Fibroblast of pulmonary artery (primary cell): ENCODE measurements around the gene UGT1A8.
"Not testable (repeated sequence)": the region's sequence is repeated elsewhere in the genome, so short reads cannot be mapped to it uniquely, and the experiment has no call there.

Source experiments
- DNase-seq: peaks from one replicate; pipeline ENCODE4 v3.0.0-alpha.2; 2010; ENCODE audit warnings: low read depth
- H3K4me3 ChIP-seq: replicated peaks from 2 replicates; pipeline ENCODE4 v1.5.1; 2011; ENCODE audit warnings: low read depth, mild to moderate bottlenecking, control low read depth, low read length, moderate library complexity
- CTCF ChIP-seq: IDR thresholded peaks from 2 replicates; pipeline ENCODE4 v1.5.1; 2011; ENCODE audit warnings: mild to moderate bottlenecking, control low read depth, low read length, inconsistent platforms; ENCODE audit errors: missing control alignments

Gene UGT1A8

GRCh38 chr2:233692648-233693047, 75.2 kb downstream of the UGT1A8 start, which contains the start of gene UGT1A6:
UGT1A6 (plus strand) TSS chr2:233692890; CDS start chr2:233693005, 115 bp downstream.
- no peak for DNase-seq
- TF ChIP-seq CTCF, result no peak
- H3K4me3 ChIP-seq, result no peak within 1 kb of the TSS

GRCh38 chr2:233693963-233694362, 76.5 kb downstream of the UGT1A8 start:
- no peak for DNase-seq
- H3K4me3 ChIP-seq, result no peak overlapping the region
- TF ChIP-seq CTCF, result no peak

DNA sequence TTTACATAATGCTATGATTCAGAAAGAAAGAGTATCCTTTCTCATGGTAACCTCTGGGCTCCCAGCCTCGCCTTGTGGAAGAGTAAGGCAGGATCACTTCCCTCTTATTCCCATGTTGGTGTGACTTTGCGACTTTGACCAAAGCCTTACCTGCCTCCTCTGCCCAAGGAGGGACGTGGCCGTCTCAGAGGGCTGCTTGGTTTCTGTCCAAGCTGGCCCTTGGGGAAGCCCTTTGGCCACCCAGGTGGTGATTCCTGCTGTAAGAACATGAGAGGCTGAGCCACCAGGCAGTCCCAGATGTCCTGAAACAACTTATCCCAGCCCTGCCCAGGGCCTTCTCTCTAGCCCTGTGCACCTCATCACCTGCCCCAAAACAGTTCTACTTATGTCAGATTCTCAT, 81.3 kb downstream of the UGT1A8 start:
- no peak overlapping the region for H3K4me3 ChIP-seq
- no peak for TF ChIP-seq CTCF
- no peak for DNase-seq

GRCh38 chr2:233699424-233700027, 82.1 kb downstream of the UGT1A8 start:
- peak; percentile 79 for DNase-seq

DNA sequence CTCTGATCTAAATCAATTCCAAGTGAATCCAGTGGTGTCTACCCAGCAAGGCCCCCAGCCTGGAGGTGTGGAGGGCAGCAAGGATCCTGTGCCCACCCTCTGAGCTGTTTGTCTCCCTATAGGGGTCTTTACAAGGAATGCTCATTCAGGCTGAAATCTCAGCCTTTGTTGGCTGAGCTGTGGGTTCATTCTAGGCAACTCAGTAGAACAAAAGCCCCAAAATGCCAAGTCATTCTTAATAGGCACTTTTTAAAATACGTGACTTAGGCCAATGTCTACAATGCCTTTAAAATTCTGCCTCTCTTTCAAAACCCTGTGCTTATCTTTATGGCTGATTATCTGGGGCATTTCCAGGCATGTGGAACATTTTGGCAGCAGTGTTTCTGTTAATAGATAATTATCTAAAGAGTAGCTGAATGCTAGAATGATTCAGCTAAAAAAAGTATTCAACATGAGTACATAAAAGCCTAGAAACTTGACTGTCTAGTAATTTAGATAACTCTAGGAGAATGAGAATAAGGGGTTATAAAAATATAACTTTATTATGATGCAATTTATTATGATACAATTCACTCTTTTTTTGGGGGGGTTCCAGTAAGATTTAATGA, 82.7 kb downstream of the UGT1A8 start:
- DNase-seq, result peak; percentile 98
- no peak overlapping the region for H3K4me3 ChIP-seq
- no peak for TF ChIP-seq CTCF

More at GRCh38 chr2:233699424-233700027, 82.1 kb downstream of the UGT1A8 start:
- H3K4me3 ChIP-seq, result no peak overlapping the region
- TF ChIP-seq CTCF, result no peak

GRCh38 chr2:233700842-233701241, 83.4 kb downstream of the UGT1A8 start:
- DNase-seq, H3K4me3 ChIP-seq: not testable (repeated sequence)

GRCh38 chr2:233702238-233702637, 84.8 kb downstream of the UGT1A8 start:
- no peak for DNase-seq
- H3K4me3 ChIP-seq, result no peak overlapping the region
- no peak for TF ChIP-seq CTCF
